T-helper 2 cell treated with Interferon-gamma antibody and Interleukin-4, amounts not matched to agents 5 μg/mL and 100 μg/mL, for 36 hours (primary cell): Measurements from ENCODE around the gene ARID4B.
"Not testable (repeated sequence)": the region's sequence is repeated elsewhere in the genome, so short reads cannot be mapped to it uniquely, and the experiment has no call there.

ENCODE experiments used
- DNase-seq: peaks from one replicate; pipeline ENCODE4 v3.0.0; 2021; ENCODE audit warnings: low spot score
- H3K27ac Mint-ChIP-seq: one replicate; pipeline ENCODE4 v1.8.0; 2021; ENCODE audit warnings: mild to moderate bottlenecking, mixed read lengths
- H3K27me3 Mint-ChIP-seq: one replicate; pipeline ENCODE4 v1.8.0; 2021; ENCODE audit warnings: low read depth, mixed read lengths
- H3K36me3 Mint-ChIP-seq: one replicate; pipeline ENCODE4 v1.8.0; 2021; ENCODE audit warnings: low read depth, mixed read lengths
- H3K4me1 Mint-ChIP-seq: one replicate; pipeline ENCODE4 v1.8.0; 2021; ENCODE audit warnings: low read depth, mixed read lengths
- H3K4me3 Mint-ChIP-seq: one replicate; pipeline ENCODE4 v1.8.0; 2022; ENCODE audit warnings: mild to moderate bottlenecking, moderate library complexity, mixed read lengths
- H3K9me3 Mint-ChIP-seq: one replicate; pipeline ENCODE4 v1.8.0; 2021; ENCODE audit warnings: mixed read lengths

Gene ARID4B

DNA sequence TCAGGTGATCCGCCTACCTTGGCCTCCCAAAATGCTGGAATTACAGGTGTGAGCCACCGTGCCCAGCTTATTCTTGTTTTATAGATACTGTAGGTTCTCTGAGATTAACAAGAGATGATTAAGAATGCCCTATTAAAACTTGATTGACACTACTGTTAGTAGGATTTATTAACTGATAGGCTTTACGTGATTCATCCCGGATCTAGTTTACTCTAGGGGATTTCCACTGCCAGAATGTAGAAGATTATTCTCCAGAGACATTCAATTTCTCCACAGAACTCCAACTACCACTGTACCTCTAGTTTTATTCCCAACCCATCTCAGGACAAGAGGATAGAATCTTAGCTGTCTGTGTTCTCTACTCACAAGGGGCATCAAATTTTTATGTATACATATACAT is 140.7 kb downstream of the ARID4B start:
- peaks cover 27% of the 10 kb centered on the region for H3K36me3 Mint-ChIP-seq
- H3K27ac Mint-ChIP-seq = no peak overlapping the region

DNA sequence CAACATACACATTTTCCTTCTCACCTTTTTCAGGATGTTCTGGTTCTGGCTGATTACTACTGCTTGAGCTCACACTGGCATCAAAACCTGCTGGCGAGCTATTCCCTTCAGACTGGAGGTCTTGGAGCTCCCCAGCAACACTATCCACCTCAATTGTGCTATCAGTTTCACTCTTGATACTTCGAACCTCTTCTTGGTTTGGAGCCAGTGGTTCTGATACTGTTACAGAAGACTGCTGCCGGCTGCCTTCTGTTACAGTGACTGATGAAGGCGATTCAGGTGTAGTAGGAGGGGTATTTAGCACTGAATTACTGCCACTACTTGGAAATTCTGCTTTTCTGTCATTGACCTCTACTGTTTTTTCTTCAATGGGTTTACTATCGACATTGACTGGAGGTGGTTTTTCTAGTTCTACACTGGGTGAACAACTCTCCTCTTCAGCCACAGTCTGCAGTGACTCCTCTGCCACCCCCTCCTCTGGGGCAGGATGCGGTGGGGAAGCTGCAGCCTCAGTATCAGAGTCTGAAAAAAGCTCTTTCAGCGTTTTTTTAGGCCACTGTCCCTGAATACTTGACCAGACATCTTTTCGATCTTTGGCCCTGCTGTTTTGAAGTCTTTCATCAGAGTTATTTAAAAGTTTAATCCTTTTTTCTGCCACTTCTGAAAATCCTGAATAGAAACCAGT is 146.3 kb downstream of the ARID4B start:
- peaks cover 38% of the 10 kb centered on the region for H3K36me3 Mint-ChIP-seq
- no peaks in the 10 kb centered on the region for H3K9me3 Mint-ChIP-seq
- H3K4me1 Mint-ChIP-seq = peaks cover 15% of the 10 kb centered on the region
- H3K4me3 Mint-ChIP-seq = no peak overlapping the region
- DNase-seq = no peak
- H3K27ac Mint-ChIP-seq = no peak overlapping the region
- H3K27me3 Mint-ChIP-seq = no peaks in the 10 kb centered on the region

More for the DNA sequence above, 140.7 kb downstream of the ARID4B start:
- Mint-ChIP-seq H3K4me1 (peaks cover 12% of the 10 kb centered on the region), H3K9me3 (no peaks in the 10 kb centered on the region), H3K4me3 (no peak overlapping the region), H3K27me3 (no peaks in the 10 kb centered on the region)
- no peak for DNase-seq

DNA sequence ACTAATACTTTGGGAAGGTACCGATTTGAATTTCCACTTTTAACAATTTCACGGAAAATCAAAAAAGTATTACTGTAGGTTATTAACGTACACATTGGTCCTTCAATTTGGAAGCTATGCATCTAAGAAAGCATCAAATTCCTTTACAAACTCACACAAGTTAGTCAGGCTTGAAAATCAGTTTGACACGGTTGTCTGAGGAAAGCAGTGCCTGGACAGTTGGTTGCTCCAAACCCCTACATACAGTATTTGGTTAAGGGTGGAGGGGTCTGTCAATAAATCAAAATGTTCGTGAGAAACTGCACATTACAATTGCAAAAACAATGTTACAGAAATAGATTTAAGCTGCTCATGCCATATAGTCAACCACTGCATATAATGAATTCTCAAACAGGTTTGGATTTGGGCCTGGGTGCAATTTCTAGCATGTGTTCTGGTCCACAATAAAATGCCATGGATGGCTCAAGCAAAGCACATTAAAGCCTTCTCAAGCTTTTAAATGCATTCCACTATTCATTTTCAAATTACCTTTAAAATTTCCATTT is 147.0 kb downstream of the ARID4B start:
- no peak for DNase-seq
- H3K9me3 Mint-ChIP-seq = no peaks in the 10 kb centered on the region
- H3K36me3 Mint-ChIP-seq = peaks cover 39% of the 10 kb centered on the region
- H3K27ac Mint-ChIP-seq = no peak overlapping the region
- peaks cover 14% of the 10 kb centered on the region for H3K4me1 Mint-ChIP-seq
- no peak overlapping the region for H3K4me3 Mint-ChIP-seq
- H3K27me3 Mint-ChIP-seq = no peaks in the 10 kb centered on the region

DNA sequence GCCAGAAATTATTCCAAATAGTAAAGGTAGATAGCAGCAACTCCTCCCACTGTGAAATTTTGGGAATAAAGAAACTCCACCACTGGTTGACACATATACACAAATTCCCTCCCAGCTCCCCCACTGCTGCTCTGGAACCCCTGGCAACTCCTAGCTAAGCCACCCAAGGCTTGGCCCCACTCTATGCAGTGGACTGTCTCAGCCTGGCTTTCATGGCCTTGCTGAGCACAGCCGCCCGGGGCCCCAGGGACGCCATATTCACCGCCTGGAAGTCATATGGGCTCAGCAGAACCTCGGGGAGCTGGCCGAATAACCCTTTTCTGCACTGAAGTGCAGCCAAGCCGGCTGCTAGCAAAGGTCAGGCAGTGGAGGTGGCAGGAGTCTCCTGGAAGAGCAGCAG is 151.5 kb downstream of the ARID4B start:
- Mint-ChIP-seq H3K9me3 (no peaks in the 10 kb centered on the region), H3K27me3 (no peaks in the 10 kb centered on the region), H3K4me3 (no peak overlapping the region), H3K4me1 (peaks cover 6% of the 10 kb centered on the region), H3K36me3 (peaks cover 47% of the 10 kb centered on the region), H3K27ac (no peak overlapping the region)
- no peak for DNase-seq

DNA sequence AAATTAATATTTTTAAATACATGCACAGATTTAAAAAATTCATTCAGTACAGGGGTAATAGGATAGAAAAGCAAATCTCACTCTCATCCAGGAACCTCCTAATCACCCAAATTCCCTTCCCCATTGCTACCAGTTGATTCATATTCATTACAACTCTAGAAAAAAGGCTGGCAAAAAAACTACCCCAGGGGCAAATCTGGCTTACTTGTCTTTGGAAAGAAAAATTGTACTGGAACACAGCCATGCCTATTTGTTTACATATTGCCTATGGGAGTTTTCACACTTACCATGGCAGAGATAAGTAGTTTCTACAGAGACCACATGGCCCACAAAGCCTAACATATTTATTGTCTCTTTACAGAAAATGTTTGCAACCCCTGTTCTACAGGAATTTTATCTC is 158.0 kb downstream of the ARID4B start:
- H3K27me3 Mint-ChIP-seq = no peaks in the 10 kb centered on the region
- no peak overlapping the region for H3K4me3 Mint-ChIP-seq
- H3K9me3 Mint-ChIP-seq = no peaks in the 10 kb centered on the region
- no peak for DNase-seq
- peaks cover 38% of the 10 kb centered on the region for H3K36me3 Mint-ChIP-seq
- H3K4me1 Mint-ChIP-seq = no peaks in the 10 kb centered on the region
- no peak overlapping the region for H3K27ac Mint-ChIP-seq

DNA sequence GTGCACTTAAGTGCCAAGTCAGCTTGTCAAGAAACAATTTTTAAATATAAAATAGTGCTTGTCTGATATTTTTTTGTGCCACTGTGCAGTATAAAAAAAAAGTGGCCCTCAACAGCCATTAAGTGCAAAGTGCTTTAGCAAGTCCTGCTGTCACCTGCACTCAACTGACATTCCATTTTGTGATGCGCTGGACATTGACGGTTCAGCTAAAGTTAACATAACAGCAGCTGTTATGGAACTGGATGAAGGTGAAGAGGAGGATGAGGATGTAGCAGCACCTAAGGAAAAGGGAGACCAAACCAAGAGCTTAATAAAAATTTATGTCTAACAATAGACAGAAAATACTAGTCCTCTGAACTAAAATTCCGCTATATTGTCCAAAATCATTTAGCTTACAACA is 159.6 kb downstream of the ARID4B start:
- Mint-ChIP-seq H3K27ac (no peak overlapping the region), H3K4me1 (no peaks in the 10 kb centered on the region), H3K9me3 (no peaks in the 10 kb centered on the region), H3K36me3 (peaks cover 38% of the 10 kb centered on the region), H3K27me3 (no peaks in the 10 kb centered on the region), H3K4me3 (no peak overlapping the region)
- no peak for DNase-seq

DNA sequence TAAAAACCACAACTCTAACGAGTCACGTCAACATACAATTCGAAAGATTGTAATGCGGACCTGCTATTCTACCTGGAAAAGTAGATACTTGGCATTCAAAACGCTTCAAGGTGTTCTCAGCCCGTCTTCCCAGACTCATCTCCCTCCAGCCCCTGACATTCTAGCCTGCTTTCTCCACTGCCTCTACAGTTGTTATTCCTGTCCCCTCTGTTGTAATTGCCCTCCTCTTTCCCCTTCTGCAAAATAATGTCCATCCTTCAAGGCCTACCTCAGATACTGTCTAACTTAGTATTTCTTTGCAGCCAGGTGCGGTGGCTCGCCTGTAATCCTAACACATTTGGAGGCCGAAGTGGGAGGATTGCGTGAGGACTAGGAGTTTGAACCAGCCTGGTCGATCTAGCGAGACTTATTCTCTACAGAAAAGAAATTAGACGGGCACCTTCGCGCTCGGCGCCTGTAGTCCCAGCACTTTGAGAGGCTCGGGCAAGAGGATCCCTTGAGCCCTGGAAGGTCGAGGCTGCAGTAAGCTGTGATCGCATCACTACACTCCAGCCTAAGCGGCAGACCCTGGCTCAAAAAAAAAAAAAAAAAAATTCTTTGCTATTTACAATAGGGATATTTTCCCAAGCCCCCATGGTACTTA is 166.2 kb downstream of the ARID4B start:
- H3K4me1 Mint-ChIP-seq = peaks cover 15% of the 10 kb centered on the region
- peaks cover 22% of the 10 kb centered on the region for H3K36me3 Mint-ChIP-seq
- no peaks in the 10 kb centered on the region for H3K9me3 Mint-ChIP-seq
- no peak for DNase-seq
- H3K27me3 Mint-ChIP-seq = no peaks in the 10 kb centered on the region
- peak overlapping the region; percentile 96 for H3K4me3 Mint-ChIP-seq
- peak overlapping the region; percentile 99 for H3K27ac Mint-ChIP-seq

DNA sequence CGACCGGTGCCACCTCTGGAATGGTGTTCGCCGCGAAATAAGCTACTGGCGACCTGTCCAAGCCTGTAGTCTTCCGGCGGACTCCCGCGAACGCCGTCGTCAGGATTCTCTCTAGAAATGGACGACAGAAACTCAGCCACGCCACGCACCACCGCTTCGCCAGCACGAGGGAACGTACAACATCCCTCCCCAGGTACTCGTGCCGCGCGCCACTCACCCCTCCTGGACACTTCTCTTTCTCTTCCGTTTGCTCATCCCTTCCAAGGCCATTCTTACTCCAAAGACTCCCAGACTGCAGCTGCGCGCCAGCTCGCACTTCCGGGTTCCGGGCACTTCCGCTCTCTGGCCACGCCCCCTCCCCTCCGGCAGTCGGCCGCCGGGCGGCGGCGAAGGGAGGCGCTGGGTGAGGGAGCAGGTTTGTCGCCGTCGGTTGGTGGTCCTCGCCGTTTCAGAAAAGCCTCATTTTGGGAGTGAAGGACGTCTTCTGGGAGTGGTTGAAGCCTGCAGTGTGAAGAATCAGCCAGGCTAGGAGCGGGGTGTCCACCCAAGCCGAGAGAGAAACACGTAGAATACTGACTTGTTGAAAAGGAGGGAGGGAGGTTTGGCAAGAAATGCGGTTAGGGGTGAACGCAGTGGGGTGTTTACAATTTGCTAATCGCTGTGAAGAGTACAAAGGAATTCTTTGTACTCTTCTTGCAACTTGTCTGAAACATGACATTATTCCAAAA is 166.9 kb downstream of the ARID4B start, which contains the start of gene RBM34:
Gene RBM34 (minus strand): TSS at position 294 of the 728 bp plus-strand sequence. CDS start 24 bp downstream, at position 270.
- peaks cover 15% of the 10 kb centered on the region for H3K4me1 Mint-ChIP-seq
- H3K9me3 Mint-ChIP-seq = no peaks in the 10 kb centered on the region
- H3K36me3 Mint-ChIP-seq = peaks cover 22% of the 10 kb centered on the region
- H3K4me3 Mint-ChIP-seq = peak within 1 kb of the TSS; percentile 96
- peak; percentile 91 for DNase-seq
- H3K27ac Mint-ChIP-seq = peak within 1 kb of the TSS; percentile 99
- no peaks in the 10 kb centered on the region for H3K27me3 Mint-ChIP-seq

DNA sequence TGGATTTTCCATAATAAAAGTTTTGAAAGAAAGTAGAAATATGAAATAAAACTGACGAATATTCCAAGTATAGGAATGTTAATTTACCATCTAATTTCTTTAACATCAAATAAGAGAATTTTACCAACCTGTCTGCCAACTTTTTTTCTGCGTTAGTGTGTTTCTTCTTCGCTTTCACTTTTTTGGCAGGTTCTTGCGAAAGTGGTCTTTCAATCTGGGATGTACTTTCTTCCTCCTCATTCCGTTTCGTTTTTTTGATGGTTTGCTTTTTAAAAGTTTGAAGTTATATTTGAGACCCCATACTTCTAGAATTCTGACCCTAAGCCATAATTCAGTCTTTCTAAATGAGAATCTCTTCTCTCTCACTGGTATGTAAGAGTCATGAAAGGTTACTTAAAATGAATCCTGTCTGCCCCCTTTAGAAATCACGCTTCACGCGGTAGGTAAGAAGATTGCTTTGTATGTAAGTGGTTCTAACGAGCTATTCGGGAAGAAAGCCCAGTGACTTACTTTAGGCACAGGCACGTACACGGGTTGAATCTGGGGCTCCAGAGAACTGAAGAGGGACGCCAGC is 167.5 kb downstream of the ARID4B start:
- peak overlapping the region; percentile 96 for H3K4me3 Mint-ChIP-seq
- H3K4me1 Mint-ChIP-seq = peaks cover 15% of the 10 kb centered on the region
- peak overlapping the region; percentile 99 for H3K27ac Mint-ChIP-seq
- H3K9me3 Mint-ChIP-seq = no peaks in the 10 kb centered on the region
- H3K36me3 Mint-ChIP-seq = peaks cover 22% of the 10 kb centered on the region
- DNase-seq = no peak
- no peaks in the 10 kb centered on the region for H3K27me3 Mint-ChIP-seq

DNA sequence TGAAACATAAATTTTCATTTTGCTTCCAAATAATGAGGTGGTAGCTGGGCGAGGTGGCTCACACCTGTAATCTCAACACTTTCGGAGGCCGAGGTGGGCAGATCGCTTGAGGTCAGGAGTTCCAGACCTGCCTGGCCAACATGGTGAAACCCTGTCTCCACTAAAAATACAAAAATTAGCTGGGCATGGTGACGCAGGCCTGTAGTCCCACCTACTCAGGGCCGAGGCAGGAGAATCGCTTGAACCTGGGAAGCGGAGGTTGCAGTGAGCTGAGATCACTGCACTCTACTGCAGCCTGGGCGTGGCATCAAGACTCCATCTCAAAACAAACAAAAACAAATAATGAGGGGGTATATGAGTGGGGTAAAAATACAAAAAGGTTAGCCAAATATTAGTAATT is 168.0 kb downstream of the ARID4B start:
- H3K27ac Mint-ChIP-seq = peak overlapping the region; percentile 74
- peak overlapping the region; percentile 96 for H3K4me3 Mint-ChIP-seq
- DNase-seq, H3K27me3 Mint-ChIP-seq, H3K9me3 Mint-ChIP-seq: not testable (repeated sequence)
- peaks cover 23% of the 10 kb centered on the region for H3K36me3 Mint-ChIP-seq
- H3K4me1 Mint-ChIP-seq = peaks cover 15% of the 10 kb centered on the region

DNA sequence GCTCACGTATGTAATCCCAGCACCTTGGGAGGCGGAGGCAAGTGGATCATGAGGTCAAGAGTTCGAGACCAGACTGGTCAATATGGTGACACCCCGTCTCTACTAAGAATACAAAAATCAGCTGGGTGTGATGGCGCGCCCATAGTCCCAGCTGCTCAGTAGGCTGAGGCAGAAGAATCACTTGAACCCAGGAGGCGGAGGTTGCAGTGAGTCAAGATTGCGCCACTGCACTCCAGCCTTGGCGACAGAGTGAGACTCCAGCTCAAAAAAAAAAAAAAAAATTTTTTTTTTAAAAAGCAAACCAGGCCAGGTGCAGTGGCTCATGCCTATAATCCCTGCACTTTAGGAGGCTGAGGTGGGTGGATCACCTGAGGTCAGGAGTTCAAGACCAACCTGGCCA is 168.7 kb downstream of the ARID4B start:
- H3K4me1 Mint-ChIP-seq = peaks cover 17% of the 10 kb centered on the region
- H3K9me3 Mint-ChIP-seq, DNase-seq, H3K27me3 Mint-ChIP-seq, H3K27ac Mint-ChIP-seq: not testable (repeated sequence)
- H3K36me3 Mint-ChIP-seq = peaks cover 25% of the 10 kb centered on the region
- peak overlapping the region; percentile 96 for H3K4me3 Mint-ChIP-seq

DNA sequence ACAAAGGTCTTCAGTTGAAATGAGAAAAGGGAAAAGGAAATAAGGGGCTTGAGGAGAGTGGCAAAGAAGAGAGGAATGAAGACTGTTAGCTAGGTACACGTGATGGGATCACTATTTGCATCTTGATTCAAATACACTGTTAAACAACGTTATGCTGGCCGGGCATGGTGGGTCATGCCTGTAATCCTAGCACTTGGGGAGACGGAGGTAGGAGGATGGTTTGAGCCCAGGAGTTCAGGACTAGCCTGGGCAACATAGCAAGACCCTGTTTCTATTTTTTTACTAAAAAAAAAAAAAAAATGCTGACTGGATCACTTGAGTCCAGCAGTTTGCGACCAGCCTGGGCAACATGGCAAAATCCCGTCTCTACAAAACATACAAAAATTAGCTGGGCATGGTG is 169.3 kb downstream of the ARID4B start:
- H3K36me3 Mint-ChIP-seq = peaks cover 30% of the 10 kb centered on the region
- H3K4me3 Mint-ChIP-seq = no peak overlapping the region
- H3K4me1 Mint-ChIP-seq = peaks cover 17% of the 10 kb centered on the region
- DNase-seq = no peak
- H3K9me3 Mint-ChIP-seq = no peaks in the 10 kb centered on the region
- H3K27me3 Mint-ChIP-seq = no peaks in the 10 kb centered on the region
- H3K27ac Mint-ChIP-seq = no peak overlapping the region

DNA sequence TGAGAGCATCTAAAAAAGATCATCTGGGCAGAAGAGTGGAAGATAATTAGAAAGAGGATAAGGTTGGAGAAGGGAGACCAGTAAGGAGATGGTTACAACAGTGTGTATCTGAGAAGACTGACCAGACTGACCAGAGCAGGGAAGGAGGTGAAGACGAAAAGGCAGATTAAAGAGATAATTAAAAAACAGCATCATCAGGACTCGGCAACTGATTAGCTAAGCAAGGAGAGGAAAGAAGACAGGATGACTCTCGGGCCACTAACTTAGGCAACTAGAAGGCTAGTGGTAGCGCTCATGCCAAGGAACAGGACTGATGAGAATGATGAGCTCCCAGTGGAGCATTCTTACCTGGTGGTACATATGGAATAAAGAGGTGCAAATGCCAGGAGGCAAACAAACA is 170.8 kb downstream of the ARID4B start:
- Mint-ChIP-seq H3K27ac (no peak overlapping the region), H3K36me3 (peaks cover 34% of the 10 kb centered on the region), H3K4me3 (no peak overlapping the region), H3K4me1 (peaks cover 14% of the 10 kb centered on the region), H3K27me3 (no peaks in the 10 kb centered on the region), H3K9me3 (no peaks in the 10 kb centered on the region)
- no peak for DNase-seq

DNA sequence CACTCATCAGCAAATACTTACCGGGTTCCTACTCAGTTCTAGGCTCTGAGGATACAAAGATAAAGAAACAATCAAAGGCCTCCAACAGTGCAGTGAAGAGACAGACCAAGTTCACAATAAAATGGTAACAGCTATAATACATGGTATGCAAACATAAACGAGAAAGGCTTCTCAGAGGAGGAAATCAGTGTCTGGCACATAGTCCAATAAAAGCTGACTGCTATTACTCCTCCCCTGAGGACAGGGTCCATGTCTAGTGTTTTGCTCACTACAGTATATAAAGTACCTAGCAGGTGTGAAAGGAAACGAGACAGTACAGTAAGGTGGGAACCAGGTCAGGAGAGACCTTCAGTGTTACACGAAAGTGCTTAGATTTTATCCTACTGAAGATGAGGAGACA is 171.2 kb downstream of the ARID4B start:
- no peak for DNase-seq
- no peaks in the 10 kb centered on the region for H3K9me3 Mint-ChIP-seq

More for the DNA sequence above, 171.2 kb downstream of the ARID4B start:
- Mint-ChIP-seq H3K36me3 (peaks cover 35% of the 10 kb centered on the region), H3K27me3 (no peaks in the 10 kb centered on the region), H3K4me3 (no peak overlapping the region), H3K4me1 (peaks cover 12% of the 10 kb centered on the region), H3K27ac (no peak overlapping the region)
